Colon (tissue), 2 donors: ENCODE results near the gene NRP2.

Experiments
- FAIRE-seq: peaks from 2 replicates; lab custom pipeline; 2012; peaks lifted over from hg19 to GRCh38; lab: Jason Lieb, UNC
- donor health status: control.
- donor health status: control.

NRP2 gene

GRCh38 chr2:205772983-205773382, 90.7 kb downstream of the NRP2 start:
- FAIRE-seq: no peak

GRCh38 chr2:205773989-205774388, 91.7 kb downstream of the NRP2 start:
- no peak for FAIRE-seq

- no peak for FAIRE-seq
Measured at GRCh38 chr2:205775097-205775877, 93.0 kb downstream of the NRP2 start.

- FAIRE-seq: no peak
Measured at GRCh38 chr2:205776139-205776538, 93.8 kb downstream of the NRP2 start.

GRCh38 chr2:205776720-205777119, 94.4 kb downstream of the NRP2 start:
- FAIRE-seq: no peak

- FAIRE-seq: no peak
Measured at GRCh38 chr2:205778356-205778755, 96.1 kb downstream of the NRP2 start.

GRCh38 chr2:205780645-205781044, 98.3 kb downstream of the NRP2 start:
- no peak for FAIRE-seq

- no peak for FAIRE-seq
Measured at GRCh38 chr2:205781244-205781931, 99.1 kb downstream of the NRP2 start.

- no peak for FAIRE-seq
Measured at GRCh38 chr2:205782941-205783340, 100.6 kb downstream of the NRP2 start.

- FAIRE-seq: no peak
Measured at GRCh38 chr2:205783872-205784499, 101.7 kb downstream of the NRP2 start.

- FAIRE-seq: no peak
Measured at GRCh38 chr2:205785507-205786260, 103.4 kb downstream of the NRP2 start.

- FAIRE-seq: no peak
Measured at GRCh38 chr2:205786976-205787375, 104.7 kb downstream of the NRP2 start.

GRCh38 chr2:205787761-205788160, 105.5 kb downstream of the NRP2 start:
- no peak for FAIRE-seq

GRCh38 chr2:205789906-205790305, 107.6 kb downstream of the NRP2 start:
- no peak for FAIRE-seq

- no peak for FAIRE-seq
Measured at GRCh38 chr2:205792908-205793307, 110.6 kb downstream of the NRP2 start.

GRCh38 chr2:205796805-205797313, 114.6 kb downstream of the NRP2 start:
- no peak for FAIRE-seq

- no peak for FAIRE-seq
Measured at GRCh38 chr2:205797866-205798265, 115.6 kb downstream of the NRP2 start.

GRCh38 chr2:205800224-205800623, 117.9 kb downstream of the NRP2 start:
- FAIRE-seq: no peak

GRCh38 chr2:205800773-205801172, 118.5 kb downstream of the NRP2 start:
- no peak for FAIRE-seq

- no peak for FAIRE-seq
Measured at GRCh38 chr2:205802065-205802464, 119.8 kb downstream of the NRP2 start.

- no peak for FAIRE-seq
Measured at GRCh38 chr2:205802941-205803340, 120.6 kb downstream of the NRP2 start.

GRCh38 chr2:205803500-205803899, 121.2 kb downstream of the NRP2 start:
- no peak for FAIRE-seq
